Stimulated activated CD4-positive, alpha-beta T cell treated with anti-CD3 and anti-CD28 coated beads, TNF-alpha, amount 100 ng/mL, for 4 hours (primary cell): ENCODE measurements around the gene AKAP13.

Experiments used
- DNase-seq, 3 experiments: peaks; one replicate each; pipeline ENCODE4 v3.0.0-alpha.2; 2020; ENCODE audit warnings: low read depth in 3 of 3

Gene AKAP13

GRCh38 chr15:85752491-85752961 is 372.1 kb downstream of the AKAP13 start:
- no peak for DNase-seq

- no peak for DNase-seq
Observed at GRCh38 chr15:85753261-85753660, 372.9 kb downstream of the AKAP13 start.

- no peak for DNase-seq
Observed at GRCh38 chr15:85753791-85754452, 373.5 kb downstream of the AKAP13 start.

GRCh38 chr15:85754989-85755388 is 374.6 kb downstream of the AKAP13 start:
- DNase-seq: no peak

- DNase-seq: no peak
Observed at GRCh38 chr15:85755471-85755870, 375.1 kb downstream of the AKAP13 start.

GRCh38 chr15:85755942-85756341 is 375.5 kb downstream of the AKAP13 start:
- no peak for DNase-seq

GRCh38 chr15:85756411-85757072 is 376.1 kb downstream of the AKAP13 start:
- no peak for DNase-seq

- DNase-seq: no peak
Observed at GRCh38 chr15:85757073-85757938, 376.9 kb downstream of the AKAP13 start.

GRCh38 chr15:85757939-85758654 is 377.7 kb downstream of the AKAP13 start:
- DNase-seq: no peak

- no peak for DNase-seq
Observed at GRCh38 chr15:85758655-85758978, 378.2 kb downstream of the AKAP13 start.

GRCh38 chr15:85759376-85759775 is 379.0 kb downstream of the AKAP13 start:
- no peak for DNase-seq

- no peak for DNase-seq
Observed at GRCh38 chr15:85760049-85760448, 379.6 kb downstream of the AKAP13 start.

- DNase-seq: no peak
Observed at GRCh38 chr15:85760531-85761371, 380.3 kb downstream of the AKAP13 start.

GRCh38 chr15:85761635-85762034 is 381.2 kb downstream of the AKAP13 start:
- no peak for DNase-seq

GRCh38 chr15:85762039-85762755 is 381.8 kb downstream of the AKAP13 start:
- DNase-seq: no peak

GRCh38 chr15:85762756-85763127 is 382.3 kb downstream of the AKAP13 start:
- DNase-seq: no peak

- no peak for DNase-seq
Observed at GRCh38 chr15:85763157-85763556, 382.8 kb downstream of the AKAP13 start.

GRCh38 chr15:85763673-85764633 is 383.6 kb downstream of the AKAP13 start:
- no peak for DNase-seq

- no peak for DNase-seq
Observed at GRCh38 chr15:85764649-85765277, 384.4 kb downstream of the AKAP13 start.
